Gastroesophageal sphincter (tissue), 4 donors: Measurements from ENCODE around the gene CYSTM1. TPM values are rescaled to one million over a fixed set of nuclear protein-coding genes. Genes with fewer than 3 reads are reported as not detected.

Source experiments
- ATAC-seq: fragments of 150-250 bp; one replicate; pipeline ENCODE4 v1.9.1; 2016; ENCODE audit warnings: mild to moderate bottlenecking, moderate library complexity
- H3K27ac ChIP-seq, 4 donors: fragments of 200-600 bp; sonication (generic) in 3 of 4; 1 replicate in 3 of 4; 2 replicates in 1 of 4; pipeline ENCODE4 v1.5.1; 2016 to 2019
- H3K27me3 ChIP-seq: fragments of 200-600 bp; sonication (generic); one replicate; pipeline ENCODE4 v1.5.1; 2019
- H3K36me3 ChIP-seq, 2 donors: fragments of 200-600 bp; sonication (generic); one replicate each; pipeline ENCODE4 v1.5.1; 2019; ENCODE audit warnings: control low read depth in 1 of 2
- H3K4me1 ChIP-seq, 3 donors: fragments of 200-600 bp; sonication (generic); 1 replicate in 2 of 3; 2 replicates in 1 of 3; pipeline ENCODE4 v1.5.1; 2016 to 2019; ENCODE audit warnings: control low read depth in 2 of 3
- H3K4me3 ChIP-seq, 2 donors: fragments of 200-600 bp; sonication (generic); one replicate each; pipeline ENCODE4 v1.5.1; 2019; ENCODE audit warnings: mild to moderate bottlenecking in 1 of 2, moderate library complexity in 1 of 2
- H3K9me3 ChIP-seq, 3 donors: fragments of 200-600 bp; sonication (generic); one replicate each; pipeline ENCODE4 v1.5.1; 2017 to 2019; ENCODE audit warnings: control low read depth in 2 of 3
- CTCF ChIP-seq, 4 experiments: fragments of 200-600 bp in 2 of 4; fragments of 450-650 bp in 2 of 4; sonication (generic) in 1 of 4; IDR thresholded peaks; one replicate each; pipeline ENCODE4 v1.5.1; 2017 to 2019; ENCODE audit warnings: antibody characterized with exemption in 4 of 4, mild to moderate bottlenecking in 2 of 4, moderate library complexity in 2 of 4
- EP300 ChIP-seq: sonication (generic); formaldehyde crosslinking; IDR thresholded peaks from one replicate; pipeline ENCODE4 v1.6.1; 2017; ENCODE audit warnings: antibody characterized with exemption, mild to moderate bottlenecking
- POLR2A ChIP-seq, 2 donors: fragments of 450-650 bp; IDR thresholded peaks; one replicate each; pipeline ENCODE4 v1.6.1; 2017; ENCODE audit warnings: antibody characterized with exemption in 2 of 2, mild to moderate bottlenecking in 2 of 2, moderate library complexity in 1 of 2
- POLR2AphosphoS5 ChIP-seq: sonication (generic); formaldehyde crosslinking; IDR thresholded peaks from one replicate; pipeline ENCODE4 v1.6.1; 2017; ENCODE audit warnings: antibody characterized with exemption
- WGBS, 2 donors: methylation state at CpG; one replicate each; pipeline ENCODE4 v1.1.5; 2018; ENCODE audit warnings: low coverage in 1 of 2; 5-methylcytosine and 5-hydroxymethylcytosine counted together
- total RNA-seq, 4 donors: library from RNA; depleted of rRNA; stranded (reverse); fragments of >200 nt; gene quantifications; one replicate each; pipeline ENCODE4 v1.1.0, GENCODE V29; 2016

The CYSTM1 gene
- total RNA-seq, 4 donors from 2014 or later = 41.6 to 102 (median 62.3) TPM

- Histone ChIP-seq H3K27me3 (no peaks in the 10 kb centered on the region), H3K4me3 (no peak overlapping the region), H3K9me3 (no peaks in the 10 kb centered on the region), H3K4me1 (peaks cover 4 to 52% (median 32%) of the 10 kb centered on the region in 3 donors), H3K36me3 (peaks cover 0 to 6% of the 10 kb centered on the region in 2 donors), H3K27ac (no peak overlapping the region)
- TF ChIP-seq CTCF (IDR thresholded peaks at IDR 0.05) (no peak), POLR2A (IDR thresholded peaks at IDR 0.05) (no peak), EP300 (no peak), POLR2AphosphoS5 (no peak)
- ATAC-seq = no peak
- WGBS, 2 donors = 100% methylated on average over 1 of the region's 6 CpGs; no CpG with 5 or more reads in 1 of the 2 donors
Observed at GRCh38 chr5:140238756-140239155, 63.8 kb downstream of the CYSTM1 start.

- Histone ChIP-seq H3K27me3 (no peaks in the 10 kb centered on the region), H3K36me3 (peaks cover 0 to 8% of the 10 kb centered on the region in 2 donors), H3K9me3 (no peaks in the 10 kb centered on the region), H3K4me1 (peaks cover 4 to 58% (median 32%) of the 10 kb centered on the region in 3 donors), H3K27ac (peak overlapping the region in 3 of 4 donors; percentile 19 to 77 (median 76)), H3K4me3 (no peak overlapping the region)
- WGBS, 2 donors = 60% methylated on average over 1 of the region's 5 CpGs; no CpG with 5 or more reads in 1 of the 2 donors
- no peak for ATAC-seq
- TF ChIP-seq CTCF (IDR thresholded peaks at IDR 0.05) (no peak), EP300 (no peak), POLR2AphosphoS5 (no peak), POLR2A (IDR thresholded peaks at IDR 0.05) (no peak)
Observed at GRCh38 chr5:140239461-140239860, 64.5 kb downstream of the CYSTM1 start.

- H3K27me3 ChIP-seq = no peaks in the 10 kb centered on the region
Observed at GRCh38 chr5:140239939-140240700, 65.1 kb downstream of the CYSTM1 start.

GRCh38 chr5:140240987-140241706 is 66.2 kb downstream of the CYSTM1 start:
- Histone ChIP-seq H3K9me3 (no peaks in the 10 kb centered on the region), H3K4me1 (peaks cover 4 to 75% (median 46%) of the 10 kb centered on the region in 3 donors), H3K4me3 (no peak overlapping the region), H3K27me3 (no peaks in the 10 kb centered on the region), H3K27ac (peak overlapping the region in 3 of 4 donors; percentile 76 to 82 (median 77)), H3K36me3 (peaks cover 0 to 22% of the 10 kb centered on the region in 2 donors)
- TF ChIP-seq POLR2AphosphoS5 (peak; percentile 71), POLR2A (IDR thresholded peaks at IDR 0.05) (no peak), CTCF (IDR thresholded peaks at IDR 0.05) (peak in 1 of 4 experiments; percentile 22)
- ATAC-seq = peak; percentile 81
- WGBS, 2 donors = 9% methylated on average over 4 of the region's 9 CpGs; no CpG with 5 or more reads in 1 of the 2 donors

More at GRCh38 chr5:140239939-140240700, 65.1 kb downstream of the CYSTM1 start:
- Histone ChIP-seq H3K4me3 (no peak overlapping the region), H3K4me1 (peaks cover 4 to 64% (median 37%) of the 10 kb centered on the region in 3 donors), H3K9me3 (no peaks in the 10 kb centered on the region), H3K36me3 (peaks cover 0 to 11% of the 10 kb centered on the region in 2 donors), H3K27ac (peak overlapping the region in 3 of 4 donors; percentile 76 to 82 (median 77))
- ATAC-seq = no peak
- WGBS, 2 donors = 5 to 38% methylated on average over 3 to 4 of the region's 11 CpGs
- TF ChIP-seq EP300 (no peak), CTCF (IDR thresholded peaks at IDR 0.05) (peak in 3 of 4 experiments; percentile 60 to 77 (median 67)), POLR2AphosphoS5 (no peak), POLR2A (IDR thresholded peaks at IDR 0.05) (no peak)
